GM18511 (cell line): ENCODE data around the gene DYRK1A.

ENCODE experiments used
- ATAC-seq: cut with Tn5 transposase; IDR thresholded peaks from one replicate; pipeline ENCODE4 v1.9.1; 2021; ENCODE audit warnings: mild to moderate bottlenecking, moderate library complexity; ENCODE audit not compliant: unreplicated experiment

The DYRK1A gene

GRCh38 chr21:37415939-37416338 is 49.4 kb downstream of the DYRK1A start:
- ATAC-seq: no peak

- ATAC-seq: no peak
Measured at GRCh38 chr21:37416914-37417313, 50.3 kb downstream of the DYRK1A start.

- ATAC-seq: no peak
Measured at GRCh38 chr21:37419228-37419906, 52.8 kb downstream of the DYRK1A start.

GRCh38 chr21:37421306-37421705 is 54.7 kb downstream of the DYRK1A start:
- no peak for ATAC-seq

- ATAC-seq: no peak
Measured at GRCh38 chr21:37422382-37422781, 55.8 kb downstream of the DYRK1A start.

- ATAC-seq: no peak
Measured at GRCh38 chr21:37423103-37423502, 56.5 kb downstream of the DYRK1A start.

GRCh38 chr21:37424396-37424795 is 57.8 kb downstream of the DYRK1A start:
- ATAC-seq: no peak

GRCh38 chr21:37425001-37425400 is 58.4 kb downstream of the DYRK1A start:
- ATAC-seq: no peak

- ATAC-seq: no peak
Measured at GRCh38 chr21:37425684-37426083, 59.1 kb downstream of the DYRK1A start.

GRCh38 chr21:37427221-37427620 is 60.6 kb downstream of the DYRK1A start:
- ATAC-seq: no peak

GRCh38 chr21:37429356-37429755 is 62.8 kb downstream of the DYRK1A start:
- ATAC-seq: no peak

GRCh38 chr21:37430184-37430821 is 63.7 kb downstream of the DYRK1A start:
- no peak for ATAC-seq

- no peak for ATAC-seq
Measured at GRCh38 chr21:37431243-37431642, 64.7 kb downstream of the DYRK1A start.

GRCh38 chr21:37432710-37433455 is 66.3 kb downstream of the DYRK1A start:
- ATAC-seq: no peak

- ATAC-seq: no peak
Measured at GRCh38 chr21:37433456-37433840, 66.9 kb downstream of the DYRK1A start.

GRCh38 chr21:37435120-37435519 is 68.5 kb downstream of the DYRK1A start:
- no peak for ATAC-seq

GRCh38 chr21:37435711-37436110 is 69.1 kb downstream of the DYRK1A start:
- no peak for ATAC-seq

- no peak for ATAC-seq
Measured at GRCh38 chr21:37436174-37436573, 69.6 kb downstream of the DYRK1A start.

GRCh38 chr21:37437376-37438080 is 71.0 kb downstream of the DYRK1A start:
- no peak for ATAC-seq

- no peak for ATAC-seq
Measured at GRCh38 chr21:37443683-37444082, 77.1 kb downstream of the DYRK1A start.

GRCh38 chr21:37445228-37445627 is 78.7 kb downstream of the DYRK1A start:
- no peak for ATAC-seq
